Right renal pelvis (tissue), 4 donors: ENCODE data around the gene DYSF. TPM values are rescaled to one million over a fixed set of nuclear protein-coding genes. Genes with fewer than 3 reads are reported as not detected.
"Not testable (repeated sequence)": the region's sequence is repeated elsewhere in the genome, so short reads cannot be mapped to it uniquely, and the experiment has no call there.

ENCODE experiments used
- DNase-seq, 4 donors: peaks; one replicate each; pipeline ENCODE4 v3.0.0-alpha.2; 2013; ENCODE audit warnings: low read depth in 4 of 4, low spot score in 3 of 4, missing footprints in 1 of 4
- polyA plus RNA-seq, 4 donors: library from polyadenylated mRNA; unstranded; fragments of 120-200 nt; gene quantifications; one replicate each; pipeline ENCODE4 v1.2.1, GENCODE V29; 2013; ENCODE audit not compliant: insufficient read length in 4 of 4

DYSF gene
- polyA plus RNA-seq, 4 donors = 17.1 to 22.6 (median 18.4) TPM

GRCh38 chr2:71469403-71470398, 16.3 kb downstream of the DYSF start:
- no peak for DNase-seq

- DNase-seq = no peak
Measured at GRCh38 chr2:71471276-71471675, 17.9 kb downstream of the DYSF start.

GRCh38 chr2:71472019-71472418, 18.7 kb downstream of the DYSF start:
- DNase-seq = no peak

GRCh38 chr2:71473346-71474031, 20.1 kb downstream of the DYSF start:
- no peak for DNase-seq

- DNase-seq = no peak
Measured at GRCh38 chr2:71474116-71474743, 20.9 kb downstream of the DYSF start.

- DNase-seq = no peak
Measured at GRCh38 chr2:71474744-71475397, 21.5 kb downstream of the DYSF start.

- DNase-seq = no peak
Measured at GRCh38 chr2:71476495-71476894, 23.1 kb downstream of the DYSF start.

- no peak for DNase-seq
Measured at GRCh38 chr2:71477231-71477691, 23.9 kb downstream of the DYSF start.

GRCh38 chr2:71478806-71479205, 25.4 kb downstream of the DYSF start:
- DNase-seq = no peak

GRCh38 chr2:71479261-71479660, 25.9 kb downstream of the DYSF start:
- DNase-seq = no peak

- DNase-seq = no peak
Measured at GRCh38 chr2:71481111-71481510, 27.8 kb downstream of the DYSF start.

GRCh38 chr2:71482055-71482454, 28.7 kb downstream of the DYSF start:
- no peak for DNase-seq

GRCh38 chr2:71483246-71483645, 29.9 kb downstream of the DYSF start:
- DNase-seq = no peak

GRCh38 chr2:71484354-71484753, 31.0 kb downstream of the DYSF start:
- no peak for DNase-seq

- DNase-seq = no peak
Measured at GRCh38 chr2:71486881-71487640, 33.7 kb downstream of the DYSF start.

- not testable (repeated sequence) for DNase-seq
Measured at GRCh38 chr2:71491551-71491950, 38.2 kb downstream of the DYSF start.

- no peak for DNase-seq
Measured at GRCh38 chr2:71492112-71492511, 38.8 kb downstream of the DYSF start.

GRCh38 chr2:71494091-71494490, 40.7 kb downstream of the DYSF start:
- no peak for DNase-seq

- no peak for DNase-seq
Measured at GRCh38 chr2:71494523-71495155, 41.3 kb downstream of the DYSF start.
